Esophagus muscularis mucosa (tissue), 4 donors: ENCODE results near the gene GALNT18. TPM values are rescaled to one million over a fixed set of nuclear protein-coding genes. Genes with fewer than 3 reads are reported as not detected.

ENCODE experiments used
- DNase-seq: peaks from one replicate; pipeline ENCODE4 v3.0.0-alpha.2; 2017; ENCODE audit errors: extremely low spot score
- H3K27ac ChIP-seq, 4 donors: fragments of 200-600 bp; sonication (generic); replicated peaks in 1 of 4; 1 replicate in 3 of 4; 2 replicates in 1 of 4; pipeline ENCODE4 v1.5.1; 2016 to 2019; ENCODE audit warnings: mild to moderate bottlenecking in 1 of 4
- H3K27me3 ChIP-seq, 4 donors: fragments of 200-600 bp; sonication (generic); one replicate each; pipeline versions ENCODE4 v1.5.1 to v1.6.0; 2016 to 2019
- H3K36me3 ChIP-seq, 4 donors: fragments of 200-600 bp; sonication (generic); one replicate each; pipeline ENCODE4 v1.5.1; 2016 to 2019
- H3K4me1 ChIP-seq, 4 donors: fragments of 200-600 bp; sonication (generic); one replicate each; pipeline ENCODE4 v1.5.1; 2016 to 2019
- H3K4me3 ChIP-seq, 4 donors: fragments of 200-600 bp; sonication (generic); 1 replicate in 2 of 4; 2 replicates in 2 of 4; pipeline ENCODE4 v1.5.1; 2016 to 2019; ENCODE audit warnings: mild to moderate bottlenecking in 4 of 4, moderate library complexity in 1 of 4
- H3K9me3 ChIP-seq, 4 donors: fragments of 200-600 bp; sonication (generic); 1 replicate in 3 of 4; 2 replicates in 1 of 4; pipeline ENCODE4 v1.5.1; 2016 to 2019
- CTCF ChIP-seq, 3 experiments: fragments of 200-600 bp in 2 of 3; fragments of 450-650 bp in 1 of 3; sonication (generic) in 2 of 3; IDR thresholded peaks; one replicate each; pipeline ENCODE4 v1.5.1; 2017 to 2019; ENCODE audit warnings: antibody characterized with exemption in 3 of 3, mild to moderate bottlenecking in 2 of 3, moderate library complexity in 1 of 3
- EP300 ChIP-seq: sonication (generic); formaldehyde crosslinking; IDR thresholded peaks from one replicate; pipeline ENCODE4 v1.6.1; 2017; ENCODE audit warnings: antibody characterized with exemption
- POLR2A ChIP-seq: fragments of 450-650 bp; IDR thresholded peaks from one replicate; pipeline ENCODE4 v1.6.1; 2017; ENCODE audit warnings: antibody characterized with exemption, moderate library complexity, mild to moderate bottlenecking, low read depth
- POLR2AphosphoS5 ChIP-seq, 2 donors: sonication (generic); formaldehyde crosslinking; IDR thresholded peaks; one replicate each; pipeline ENCODE4 v1.6.1; 2017; ENCODE audit warnings: antibody characterized with exemption in 2 of 2
- WGBS: methylation state at CpG from one replicate; pipeline ENCODE4 v1.1.5; 2018; 5-methylcytosine and 5-hydroxymethylcytosine counted together
- intact Hi-C: fragments of 100-400 bp; cut with DNase I; formaldehyde crosslinking; loops from one replicate; pipeline ENCODE4 v1.15.1; 2023
- total RNA-seq, 4 donors: library from RNA; depleted of rRNA; stranded (reverse); fragments of >200 nt; gene quantifications; one replicate each; pipeline versions ENCODE4 v1.1.0 to v1.2.1, GENCODE V29; 2016

GALNT18 gene
- total RNA-seq, 4 donors from 2014 or later = 29.1 to 67.0 (median 49.3) TPM

GRCh38 chr11:11583801-11584529, 37.8 kb downstream of the GALNT18 start:
- peak; percentile 60 for DNase-seq
- Histone ChIP-seq H3K27me3 (no peaks in the 10 kb centered on the region), H3K9me3 (no peaks in the 10 kb centered on the region), H3K27ac (peak overlapping the region in 1 of 4 donors; percentile 19), H3K4me1 (peaks cover 48 to 81% (median 71%) of the 10 kb centered on the region in 4 donors), H3K36me3 (no peaks in the 10 kb centered on the region), H3K4me3 (no peak overlapping the region)
- intact Hi-C loops = no loop called here
- TF ChIP-seq POLR2AphosphoS5 (IDR thresholded peaks at IDR 0.05) = no peak
- no peak for TF ChIP-seq EP300
- no peak for TF ChIP-seq CTCF (IDR thresholded peaks at IDR 0.05)
- TF ChIP-seq POLR2A = no peak
- WGBS = 83% methylated on average over 9 of the region's 9 CpGs

- peaks cover 58 to 81% (median 75%) of the 10 kb centered on the region in 4 donors for H3K4me1 ChIP-seq
- no peaks in the 10 kb centered on the region for H3K36me3 ChIP-seq
- no peak for DNase-seq
- H3K27ac ChIP-seq = peak overlapping the region in 2 of 4 donors; percentile 17 to 35
- no peak overlapping the region for H3K4me3 ChIP-seq
- TF ChIP-seq EP300 (no peak), CTCF (IDR thresholded peaks at IDR 0.05) (no peak), POLR2AphosphoS5 (IDR thresholded peaks at IDR 0.05) (no peak)
- intact Hi-C loops = no loop called here
- H3K9me3 ChIP-seq = no peaks in the 10 kb centered on the region
- WGBS = 77% methylated on average over 5 of the region's 5 CpGs
- no peaks in the 10 kb centered on the region for H3K27me3 ChIP-seq
Measured at GRCh38 chr11:11582011-11582701, 39.6 kb downstream of the GALNT18 start.

GRCh38 chr11:11581481-11581880, 40.3 kb downstream of the GALNT18 start:
- 60% methylated on average over 1 of the region's 4 CpGs for WGBS
- Histone ChIP-seq H3K4me3 (no peak overlapping the region), H3K4me1 (peaks cover 58 to 81% (median 77%) of the 10 kb centered on the region in 4 donors), H3K9me3 (no peaks in the 10 kb centered on the region), H3K27ac (peak overlapping the region in 3 of 4 donors; percentile 11 to 43 (median 35)), H3K36me3 (no peaks in the 10 kb centered on the region), H3K27me3 (no peaks in the 10 kb centered on the region)
- intact Hi-C loops = no loop called here
- no peak for DNase-seq
- TF ChIP-seq EP300 = no peak
- TF ChIP-seq POLR2A = no peak
- TF ChIP-seq POLR2AphosphoS5 (IDR thresholded peaks at IDR 0.05) = no peak
- no peak for TF ChIP-seq CTCF (IDR thresholded peaks at IDR 0.05)

- 65% methylated on average over 6 of the region's 10 CpGs for WGBS
- no peak for TF ChIP-seq POLR2AphosphoS5 (IDR thresholded peaks at IDR 0.05)
- no peak for TF ChIP-seq CTCF (IDR thresholded peaks at IDR 0.05)
- TF ChIP-seq EP300 = no peak
- no peak for TF ChIP-seq POLR2A
- intact Hi-C loops = no loop called here
- Histone ChIP-seq H3K27ac (peak overlapping the region in 3 of 4 donors; percentile 11 to 43 (median 35)), H3K4me1 (peaks cover 58 to 84% (median 79%) of the 10 kb centered on the region in 4 donors), H3K9me3 (no peaks in the 10 kb centered on the region), H3K4me3 (no peak overlapping the region), H3K36me3 (no peaks in the 10 kb centered on the region), H3K27me3 (no peaks in the 10 kb centered on the region)
- DNase-seq = no peak
Measured at GRCh38 chr11:11580841-11581411, 40.9 kb downstream of the GALNT18 start.
